ENCODE measurements around the gene CMTR2. TPM values are rescaled to one million over a fixed set of nuclear protein-coding genes. Genes with fewer than 3 reads are reported as not detected.

CMTR2 gene
- total RNA-seq, 1 experiment from 2014 or later = 26.8 TPM

DNA sequence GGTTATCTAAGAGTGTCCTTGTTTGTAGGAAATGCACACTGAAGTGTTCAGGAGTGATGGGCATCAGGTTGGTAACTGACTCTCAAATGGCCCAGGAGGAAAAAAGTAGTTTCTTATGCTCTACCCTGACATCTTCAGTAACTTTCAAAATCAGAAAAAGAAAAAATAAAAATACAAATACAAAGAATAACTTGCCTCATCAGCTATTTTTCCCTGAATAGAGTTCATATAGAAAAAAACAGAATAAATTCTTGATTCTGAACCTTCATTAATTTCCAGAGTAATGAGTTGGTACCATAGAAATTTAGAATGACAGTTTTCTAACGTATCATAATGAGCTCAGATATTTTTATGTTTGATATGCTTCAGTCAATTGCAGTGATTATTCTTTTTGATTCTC, 31.4 kb downstream of the CMTR2 start:
- Histone ChIP-seq H3K9me2 (ENCODE audit: insufficient read depth) (no peaks in the 10 kb centered on the region), H3K4me2 (ENCODE audit: low read length) (no peak overlapping the region), H3K36me3 (ENCODE audit: control insufficient read depth in 1 of 2, insufficient read depth in 2 of 2, low read length in 2 of 2) (no peaks in the 10 kb centered on the region), H3K4me1 (ENCODE audit: control insufficient read depth in 1 of 2, insufficient read depth in 2 of 2, low read length in 2 of 2) (no peaks in the 10 kb centered on the region), H3K27me3 (ENCODE audit: insufficient read depth, low read length) (0 out of 2 replicates have a peak, but pooled peaks cover 5% of the 10 kb centered on the region), H3K27ac (ENCODE audit: low read depth, low read length) (no peak overlapping the region), H4K20me1 (ENCODE audit: insufficient read depth) (no peaks in the 10 kb centered on the region), H3K9ac (ENCODE audit: low read length) (no peak overlapping the region), H3K4me3 (replicated peaks in 1 of 2; ENCODE audit: low read depth in 1 of 2, low read length in 2 of 2) (no peak overlapping the region), H3K79me2 (ENCODE audit: insufficient read depth, low read length) (no peaks in the 10 kb centered on the region), H2AFZ (ENCODE audit: low read depth, low read length, poor library complexity, severe bottlenecking) (no peak overlapping the region), H3K9me3 (ENCODE audit: control insufficient read depth in 1 of 2, insufficient read depth in 1 of 2, low read depth in 1 of 2, low read length in 2 of 2) (no peaks in the 10 kb centered on the region)
- DNase-seq (ENCODE audit: low read depth, low spot score) (no peak), ATAC-seq (no peak)
- intact Hi-C loops (cut with micrococcal nuclease) = no loop called here
- no TSS peak for BruUV-seq (replicated peaks)
- no peak for TF ChIP-seq CBX3 (IDR thresholded peaks at IDR 0.05; ENCODE audit: low read depth)
- RAD21 ChIA-PET (ENCODE audit: low non-redundant PET in 1 of 2, low total read pairs in 2 of 2, uncharacterized antibody in 2 of 2, unreplicated experiment in 2 of 2) = no interaction called here
- POLR2A ChIA-PET = no interaction called here
- CTCF ChIA-PET = no interaction called here

DNA sequence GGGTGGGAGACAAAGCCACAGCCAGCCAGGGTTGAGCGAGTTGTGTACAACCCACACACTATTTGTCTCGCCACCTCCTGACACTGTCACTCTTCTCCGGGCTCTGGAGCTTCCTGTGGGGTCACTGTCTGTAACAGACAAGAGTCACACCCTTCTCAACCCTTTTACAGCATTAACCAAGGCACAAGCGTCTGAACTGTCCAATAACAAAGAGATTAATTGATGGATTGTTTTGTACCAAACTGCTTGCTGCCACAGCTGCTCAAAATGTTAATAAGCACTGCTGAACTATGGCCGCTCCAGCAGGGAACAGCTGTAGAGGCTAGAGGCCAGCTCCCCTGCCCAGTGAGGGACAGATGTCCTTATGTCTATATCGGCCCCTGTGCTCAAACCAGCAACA, 33.5 kb downstream of the CMTR2 start:
- H3K9me3 ChIP-seq (ENCODE audit: control insufficient read depth in 1 of 2, insufficient read depth in 1 of 2, low read depth in 1 of 2, low read length in 2 of 2) = no peaks in the 10 kb centered on the region
- H2AFZ ChIP-seq (ENCODE audit: low read depth, low read length, poor library complexity, severe bottlenecking) = no peak overlapping the region
- H3K27me3 ChIP-seq (ENCODE audit: insufficient read depth, low read length) = no peaks in the 10 kb centered on the region
- TF ChIP-seq CBX3 (IDR thresholded peaks at IDR 0.05; ENCODE audit: low read depth) = no peak
- no peak for TF ChIP-seq CEBPB (IDR thresholded peaks at IDR 0.05; ENCODE audit: low read depth)
- TF ChIP-seq, protein P1, sequence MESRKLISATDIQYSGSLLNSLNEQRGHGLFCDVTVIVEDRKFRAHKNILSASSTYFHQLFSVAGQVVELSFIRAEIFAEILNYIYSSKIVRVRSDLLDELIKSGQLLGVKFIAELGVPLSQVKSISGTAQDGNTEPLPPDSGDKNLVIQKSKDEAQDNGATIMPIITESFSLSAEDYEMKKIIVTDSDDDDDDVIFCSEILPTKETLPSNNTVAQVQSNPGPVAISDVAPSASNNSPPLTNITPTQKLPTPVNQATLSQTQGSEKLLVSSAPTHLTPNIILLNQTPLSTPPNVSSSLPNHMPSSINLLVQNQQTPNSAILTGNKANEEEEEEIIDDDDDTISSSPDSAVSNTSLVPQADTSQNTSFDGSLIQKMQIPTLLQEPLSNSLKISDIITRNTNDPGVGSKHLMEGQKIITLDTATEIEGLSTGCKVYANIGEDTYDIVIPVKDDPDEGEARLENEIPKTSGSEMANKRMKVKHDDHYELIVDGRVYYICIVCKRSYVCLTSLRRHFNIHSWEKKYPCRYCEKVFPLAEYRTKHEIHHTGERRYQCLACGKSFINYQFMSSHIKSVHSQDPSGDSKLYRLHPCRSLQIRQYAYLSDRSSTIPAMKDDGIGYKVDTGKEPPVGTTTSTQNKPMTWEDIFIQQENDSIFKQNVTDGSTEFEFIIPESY (IDR thresholded peaks at IDR 0.05; ENCODE audit: extremely low read depth, insufficient replicate concordance, low read length) = no peak
- no peak for TF ChIP-seq FOSL1 (IDR thresholded peaks at IDR 0.05; ENCODE audit: low read depth)
- no peak for TF ChIP-seq ZNF274 (IDR thresholded peaks at IDR 0.05; ENCODE audit: low read depth, low read length)
- TF ChIP-seq, protein P2, sequence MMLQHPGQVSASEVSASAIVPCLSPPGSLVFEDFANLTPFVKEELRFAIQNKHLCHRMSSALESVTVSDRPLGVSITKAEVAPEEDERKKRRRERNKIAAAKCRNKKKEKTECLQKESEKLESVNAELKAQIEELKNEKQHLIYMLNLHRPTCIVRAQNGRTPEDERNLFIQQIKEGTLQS (IDR thresholded peaks at IDR 0.05) = no peak
- TF ChIP-seq RAD21 (IDR thresholded peaks at IDR 0.05; ENCODE audit: low read depth) = no peak
- TF ChIP-seq ELF1 (IDR thresholded peaks at IDR 0.05; ENCODE audit: borderline replicate concordance, low read depth) = no peak
- TF ChIP-seq, protein P3, sequence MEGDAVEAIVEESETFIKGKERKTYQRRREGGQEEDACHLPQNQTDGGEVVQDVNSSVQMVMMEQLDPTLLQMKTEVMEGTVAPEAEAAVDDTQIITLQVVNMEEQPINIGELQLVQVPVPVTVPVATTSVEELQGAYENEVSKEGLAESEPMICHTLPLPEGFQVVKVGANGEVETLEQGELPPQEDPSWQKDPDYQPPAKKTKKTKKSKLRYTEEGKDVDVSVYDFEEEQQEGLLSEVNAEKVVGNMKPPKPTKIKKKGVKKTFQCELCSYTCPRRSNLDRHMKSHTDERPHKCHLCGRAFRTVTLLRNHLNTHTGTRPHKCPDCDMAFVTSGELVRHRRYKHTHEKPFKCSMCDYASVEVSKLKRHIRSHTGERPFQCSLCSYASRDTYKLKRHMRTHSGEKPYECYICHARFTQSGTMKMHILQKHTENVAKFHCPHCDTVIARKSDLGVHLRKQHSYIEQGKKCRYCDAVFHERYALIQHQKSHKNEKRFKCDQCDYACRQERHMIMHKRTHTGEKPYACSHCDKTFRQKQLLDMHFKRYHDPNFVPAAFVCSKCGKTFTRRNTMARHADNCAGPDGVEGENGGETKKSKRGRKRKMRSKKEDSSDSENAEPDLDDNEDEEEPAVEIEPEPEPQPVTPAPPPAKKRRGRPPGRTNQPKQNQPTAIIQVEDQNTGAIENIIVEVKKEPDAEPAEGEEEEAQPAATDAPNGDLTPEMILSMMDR (IDR thresholded peaks at IDR 0.05 in 2 of 3, conservative IDR thresholded peaks at IDR 0.05 in 1 of 3; ENCODE audit: borderline replicate concordance in 1 of 3, insufficient read depth in 1 of 3, low read depth in 2 of 3, low read length in 2 of 3) = no peak
- TF ChIP-seq YY1 (IDR thresholded peaks at IDR 0.05; ENCODE audit: extremely low read depth, insufficient replicate concordance, low read depth, low read length) = no peak
- no peak for TF ChIP-seq SP1 (IDR thresholded peaks at IDR 0.05; ENCODE audit: low read depth)
- POLR2A ChIA-PET = no interaction called here
- H3K9ac ChIP-seq (ENCODE audit: low read length) = no peak overlapping the region
- H3K4me3 ChIP-seq (replicated peaks in 1 of 2; ENCODE audit: low read depth in 1 of 2, low read length in 2 of 2) = no peak overlapping the region
- H3K79me2 ChIP-seq (ENCODE audit: insufficient read depth, low read length) = no peaks in the 10 kb centered on the region
- BruUV-seq (replicated peaks) = no TSS peak
- ATAC-seq = no peak
- no peak overlapping the region for H3K27ac ChIP-seq (ENCODE audit: low read depth, low read length)
- no peaks in the 10 kb centered on the region for H3K36me3 ChIP-seq (ENCODE audit: control insufficient read depth in 1 of 2, insufficient read depth in 2 of 2, low read length in 2 of 2)
- intact Hi-C loops (cut with micrococcal nuclease) = no loop called here
- no peaks in the 10 kb centered on the region for H4K20me1 ChIP-seq (ENCODE audit: insufficient read depth)
- H3K4me1 ChIP-seq (ENCODE audit: control insufficient read depth in 1 of 2, insufficient read depth in 2 of 2, low read length in 2 of 2) = no peaks in the 10 kb centered on the region
- DNase-seq (ENCODE audit: low read depth, low spot score) = no peak
- CTCF ChIA-PET = interaction anchor here (1.4 kb wide), 1 partner anchor 56 kb away, joined by 3 read pairs; no protein-coding TSS in a partner anchor
- no peak overlapping the region for H3K4me2 ChIP-seq (ENCODE audit: low read length)
- RAD21 ChIA-PET (ENCODE audit: low non-redundant PET in 1 of 2, low total read pairs in 2 of 2, uncharacterized antibody in 2 of 2, unreplicated experiment in 2 of 2) = no interaction called here
- no peaks in the 10 kb centered on the region for H3K9me2 ChIP-seq (ENCODE audit: insufficient read depth)

Measured in HCT116 (cell line).